ENCODE measurements around the gene SLC4A4.

Gene SLC4A4

GRCh38 chr4:71497078-71497477 is 158.3 kb downstream of the SLC4A4 start:
- Histone ChIP-seq H4K91ac (ENCODE audit: low read length) (no peak overlapping the region), H3K4me2 (ENCODE audit: low read length, poor library complexity, severe bottlenecking) (no peak overlapping the region), H2BK15ac (ENCODE audit: low read depth, poor library complexity, severe bottlenecking) (no peak overlapping the region), H3K9me3 (ENCODE audit: control insufficient read depth, low read length) (no peaks in the 10 kb centered on the region), H3K23ac (ENCODE audit: low read length in 2 of 2) (no peak overlapping the region), H3K36me3 (ENCODE audit: control insufficient read depth in 1 of 2, insufficient read depth in 2 of 2, low read depth in 1 of 2, low read length in 2 of 2) (no peaks in the 10 kb centered on the region), H2BK120ac (ENCODE audit: low read depth, low read length) (no peak overlapping the region), H3K4me1 (ENCODE audit: control insufficient read depth, insufficient read depth, low read depth, low read length) (no peaks in the 10 kb centered on the region), H3K27ac (ENCODE audit: low read length, poor library complexity, severe bottlenecking) (no peak overlapping the region), H2AK5ac (ENCODE audit: low read length, severe bottlenecking) (no peak overlapping the region), H2AFZ (ENCODE audit: low read depth, low read length) (no peak overlapping the region), H3K4ac (ENCODE audit: low read depth in 1 of 2, low read length in 2 of 2) (peak overlapping the region in 1 of 2 experiments; percentile 17), H4K8ac (ENCODE audit: low read length) (no peak overlapping the region), H2BK12ac (ENCODE audit: low read length in 2 of 2) (no peak overlapping the region), H2BK5ac (ENCODE audit: low read depth, low read length, poor library complexity, severe bottlenecking) (no peak overlapping the region), H3K9ac (ENCODE audit: low read length) (no peak overlapping the region), H3K27me3 (ENCODE audit: control insufficient read depth in 1 of 2, insufficient read depth in 1 of 2, low read length in 2 of 2) (no peaks in the 10 kb centered on the region), H3K79me1 (replicated peaks; ENCODE audit: low read length, poor library complexity, severe bottlenecking) (no peaks in the 10 kb centered on the region), H3K14ac (ENCODE audit: low read length in 2 of 2) (no peak overlapping the region), H3K18ac (ENCODE audit: low read depth in 1 of 2, low read length in 2 of 2) (no peak overlapping the region), H3K4me3 (ENCODE audit: insufficient read depth in 1 of 2, low read depth in 1 of 2, low read length in 2 of 2) (no peak overlapping the region)
- no peak for DNase-seq
- WGBS = 95% methylated on average over 3 of the region's 3 CpGs

GRCh38 chr4:71498002-71498401 is 159.2 kb downstream of the SLC4A4 start:
- Histone ChIP-seq H3K36me3 (ENCODE audit: control insufficient read depth in 1 of 2, insufficient read depth in 2 of 2, low read depth in 1 of 2, low read length in 2 of 2) (no peaks in the 10 kb centered on the region), H3K9me3 (ENCODE audit: control insufficient read depth, low read length) (no peaks in the 10 kb centered on the region), H2AFZ (ENCODE audit: low read depth, low read length) (no peak overlapping the region), H3K23ac (ENCODE audit: low read length in 2 of 2) (no peak overlapping the region), H4K91ac (ENCODE audit: low read length) (no peak overlapping the region), H3K4me1 (ENCODE audit: control insufficient read depth, insufficient read depth, low read depth, low read length) (no peaks in the 10 kb centered on the region), H3K79me1 (replicated peaks; ENCODE audit: low read length, poor library complexity, severe bottlenecking) (no peaks in the 10 kb centered on the region), H3K4me2 (ENCODE audit: low read length, poor library complexity, severe bottlenecking) (no peak overlapping the region), H3K4ac (ENCODE audit: low read depth in 1 of 2, low read length in 2 of 2) (no peak overlapping the region), H2BK120ac (ENCODE audit: low read depth, low read length) (no peak overlapping the region), H3K4me3 (ENCODE audit: insufficient read depth in 1 of 2, low read depth in 1 of 2, low read length in 2 of 2) (no peak overlapping the region), H2AK5ac (ENCODE audit: low read length, severe bottlenecking) (no peak overlapping the region), H3K9ac (ENCODE audit: low read length) (no peak overlapping the region), H3K18ac (ENCODE audit: low read depth in 1 of 2, low read length in 2 of 2) (no peak overlapping the region), H2BK12ac (ENCODE audit: low read length in 2 of 2) (no peak overlapping the region), H2BK15ac (ENCODE audit: low read depth, poor library complexity, severe bottlenecking) (no peak overlapping the region), H3K14ac (ENCODE audit: low read length in 2 of 2) (no peak overlapping the region), H2BK5ac (ENCODE audit: low read depth, low read length, poor library complexity, severe bottlenecking) (no peak overlapping the region), H3K27me3 (ENCODE audit: control insufficient read depth in 1 of 2, insufficient read depth in 1 of 2, low read length in 2 of 2) (no peaks in the 10 kb centered on the region), H4K8ac (ENCODE audit: low read length) (no peak overlapping the region), H3K27ac (ENCODE audit: low read length, poor library complexity, severe bottlenecking) (no peak overlapping the region)
- WGBS = 70% methylated on average over 2 of the region's 2 CpGs
- DNase-seq = peak; percentile 73

- Histone ChIP-seq H3K4me1 (ENCODE audit: control insufficient read depth, insufficient read depth, low read depth, low read length) (no peaks in the 10 kb centered on the region), H3K23ac (ENCODE audit: low read length in 2 of 2) (no peak overlapping the region), H3K9ac (ENCODE audit: low read length) (no peak overlapping the region), H3K79me1 (replicated peaks; ENCODE audit: low read length, poor library complexity, severe bottlenecking) (no peaks in the 10 kb centered on the region), H3K4me2 (ENCODE audit: low read length, poor library complexity, severe bottlenecking) (no peak overlapping the region), H4K8ac (ENCODE audit: low read length) (no peak overlapping the region), H2BK15ac (ENCODE audit: low read depth, poor library complexity, severe bottlenecking) (no peak overlapping the region), H2AK5ac (ENCODE audit: low read length, severe bottlenecking) (no peak overlapping the region), H3K27ac (ENCODE audit: low read length, poor library complexity, severe bottlenecking) (no peak overlapping the region), H2BK5ac (ENCODE audit: low read depth, low read length, poor library complexity, severe bottlenecking) (no peak overlapping the region), H3K4ac (ENCODE audit: low read depth in 1 of 2, low read length in 2 of 2) (no peak overlapping the region), H2BK12ac (ENCODE audit: low read length in 2 of 2) (no peak overlapping the region), H4K91ac (ENCODE audit: low read length) (no peak overlapping the region), H3K14ac (ENCODE audit: low read length in 2 of 2) (no peak overlapping the region), H3K18ac (ENCODE audit: low read depth in 1 of 2, low read length in 2 of 2) (no peak overlapping the region), H2AFZ (ENCODE audit: low read depth, low read length) (no peak overlapping the region), H3K9me3 (ENCODE audit: control insufficient read depth, low read length) (no peaks in the 10 kb centered on the region), H3K36me3 (ENCODE audit: control insufficient read depth in 1 of 2, insufficient read depth in 2 of 2, low read depth in 1 of 2, low read length in 2 of 2) (no peaks in the 10 kb centered on the region), H3K27me3 (ENCODE audit: control insufficient read depth in 1 of 2, insufficient read depth in 1 of 2, low read length in 2 of 2) (no peaks in the 10 kb centered on the region), H2BK120ac (ENCODE audit: low read depth, low read length) (no peak overlapping the region), H3K4me3 (ENCODE audit: insufficient read depth in 1 of 2, low read depth in 1 of 2, low read length in 2 of 2) (no peak overlapping the region)
- DNase-seq = peak; percentile 61
These were observed 159.8 kb downstream of the SLC4A4 start for GRCh38 chr4:71498625-71499024.

- no peak overlapping the region for H2BK12ac ChIP-seq (ENCODE audit: low read length in 2 of 2)
- DNase-seq = no peak
- no peaks in the 10 kb centered on the region for H3K9me3 ChIP-seq (ENCODE audit: control insufficient read depth, low read length)
- no peak overlapping the region for H3K4me3 ChIP-seq (ENCODE audit: insufficient read depth in 1 of 2, low read depth in 1 of 2, low read length in 2 of 2)
- H2BK15ac ChIP-seq (ENCODE audit: low read depth, poor library complexity, severe bottlenecking) = peak overlapping the region; percentile 52
- H3K4ac ChIP-seq (ENCODE audit: low read depth in 1 of 2, low read length in 2 of 2) = no peak overlapping the region
- 98% methylated on average over 5 of the region's 7 CpGs for WGBS
- no peak overlapping the region for H3K18ac ChIP-seq (ENCODE audit: low read depth in 1 of 2, low read length in 2 of 2)
- H3K27me3 ChIP-seq (ENCODE audit: control insufficient read depth in 1 of 2, insufficient read depth in 1 of 2, low read length in 2 of 2) = no peaks in the 10 kb centered on the region
- H3K4me1 ChIP-seq (ENCODE audit: control insufficient read depth, insufficient read depth, low read depth, low read length) = no peaks in the 10 kb centered on the region
- H4K8ac ChIP-seq (ENCODE audit: low read length) = no peak overlapping the region
- H3K36me3 ChIP-seq (ENCODE audit: control insufficient read depth in 1 of 2, insufficient read depth in 2 of 2, low read depth in 1 of 2, low read length in 2 of 2) = no peaks in the 10 kb centered on the region
- H2AFZ ChIP-seq (ENCODE audit: low read depth, low read length) = no peak overlapping the region
- H3K79me1 ChIP-seq (replicated peaks; ENCODE audit: low read length, poor library complexity, severe bottlenecking) = no peaks in the 10 kb centered on the region
- no peak overlapping the region for H2AK5ac ChIP-seq (ENCODE audit: low read length, severe bottlenecking)
- no peak overlapping the region for H4K91ac ChIP-seq (ENCODE audit: low read length)
- no peak overlapping the region for H2BK5ac ChIP-seq (ENCODE audit: low read depth, low read length, poor library complexity, severe bottlenecking)
- H3K27ac ChIP-seq (ENCODE audit: low read length, poor library complexity, severe bottlenecking) = no peak overlapping the region
- no peak overlapping the region for H3K4me2 ChIP-seq (ENCODE audit: low read length, poor library complexity, severe bottlenecking)
- H3K23ac ChIP-seq (ENCODE audit: low read length in 2 of 2) = no peak overlapping the region
- H2BK120ac ChIP-seq (ENCODE audit: low read depth, low read length) = no peak overlapping the region
- no peak overlapping the region for H3K14ac ChIP-seq (ENCODE audit: low read length in 2 of 2)
- H3K9ac ChIP-seq (ENCODE audit: low read length) = no peak overlapping the region
These were observed 163.2 kb downstream of the SLC4A4 start for GRCh38 chr4:71501992-71502391.

Measured in mesenchymal stem cell (in vitro differentiated cells and primary cell).